HEK293 (cell line): ENCODE results near the gene CHST8.

Source experiments
- CTCF ChIP-seq: fragments of 450-650 bp; formaldehyde crosslinking; IDR thresholded peaks from 2 replicates; pipeline ENCODE4 v1.5.1; 2016; ENCODE audit warnings: missing biosample characterization, missing genetic modification characterization
- PBX3 ChIP-seq: sonication (generic); formaldehyde crosslinking; IDR thresholded peaks from 2 replicates; pipeline ENCODE4 v1.8.1; 2022; ENCODE audit warnings: mild to moderate bottlenecking, moderate library complexity, missing genetic modification reagents
- PRDM1 ChIP-seq: fragments of 450-650 bp; formaldehyde crosslinking; IDR thresholded peaks from 2 replicates; pipeline ENCODE4; 2016; ENCODE audit warnings: missing biosample characterization, missing genetic modification characterization
- PRDM10 ChIP-seq: fragments of 450-650 bp; formaldehyde crosslinking; IDR thresholded peaks from 2 replicates; pipeline ENCODE4 v1.5.1; 2016; ENCODE audit warnings: missing biosample characterization, missing genetic modification characterization
- ZBTB11 ChIP-seq: fragments of 450-650 bp; formaldehyde crosslinking; conservative IDR thresholded peaks from 2 replicates; pipeline ENCODE4 v1.5.1; 2016; ENCODE audit warnings: low read depth, missing biosample characterization, missing genetic modification characterization
- ZBTB17 ChIP-seq: fragments of 450-650 bp; formaldehyde crosslinking; IDR thresholded peaks from 2 replicates; pipeline ENCODE4 v1.5.1; 2016; ENCODE audit warnings: missing biosample characterization, missing genetic modification characterization
- ZBTB7A ChIP-seq: fragments of 450-650 bp; formaldehyde crosslinking; IDR thresholded peaks from 2 replicates; pipeline ENCODE4 v1.5.1; 2016; ENCODE audit warnings: low read depth, missing biosample characterization, missing genetic modification characterization
- ZNF169 ChIP-seq: fragments of 450-650 bp; formaldehyde crosslinking; IDR thresholded peaks from 2 replicates; pipeline ENCODE4 v1.5.1; 2016; ENCODE audit warnings: missing biosample characterization, missing genetic modification characterization
- ZNF221 ChIP-seq: fragments of 450-650 bp; formaldehyde crosslinking; IDR thresholded peaks from 2 replicates; pipeline ENCODE4 v1.5.1; 2017; ENCODE audit warnings: missing biosample characterization, missing genetic modification characterization, borderline replicate concordance
- ZNF416 ChIP-seq: fragments of 450-650 bp; formaldehyde crosslinking; IDR thresholded peaks from 2 replicates; pipeline ENCODE4 v1.5.1; 2016; ENCODE audit warnings: missing biosample characterization, missing genetic modification characterization
- ZNF433 ChIP-seq: fragments of 450-650 bp; formaldehyde crosslinking; IDR thresholded peaks from 2 replicates; pipeline ENCODE4 v1.5.1; 2016; ENCODE audit warnings: missing biosample characterization, missing genetic modification characterization, low read depth
- ZNF521 ChIP-seq: fragments of 450-650 bp; formaldehyde crosslinking; IDR thresholded peaks from 2 replicates; pipeline ENCODE4 v1.5.1; 2017; ENCODE audit warnings: missing biosample characterization, mild to moderate bottlenecking, missing genetic modification characterization
- ZNF596 ChIP-seq: fragments of 450-650 bp; IDR thresholded peaks from 2 replicates; pipeline ENCODE4 v1.5.0; 2018; ENCODE audit warnings: missing biosample characterization, mild to moderate bottlenecking, missing genetic modification characterization, moderate library complexity
- ZNF624 ChIP-seq: fragments of 450-650 bp; formaldehyde crosslinking; IDR thresholded peaks from 2 replicates; pipeline ENCODE4 v1.5.1; 2017; ENCODE audit warnings: missing biosample characterization, missing genetic modification characterization
- ZSCAN30 ChIP-seq: fragments of 450-650 bp; IDR thresholded peaks from 2 replicates; pipeline ENCODE4 v1.5.1; 2018; ENCODE audit warnings: missing biosample characterization, mild to moderate bottlenecking, missing genetic modification characterization, moderate library complexity
- TF ChIP-seq, protein P1 (sequence below): fragments of 450-650 bp; formaldehyde crosslinking; IDR thresholded peaks from 2 replicates; pipeline ENCODE4 v1.5.1; 2016; ENCODE audit warnings: missing biosample characterization, missing genetic modification characterization
- TF ChIP-seq, protein P2 (sequence below): fragments of 450-650 bp; formaldehyde crosslinking; IDR thresholded peaks from 2 replicates; pipeline ENCODE4 v1.5.1; 2016; ENCODE audit warnings: missing biosample characterization, missing genetic modification characterization, borderline replicate concordance
- TF ChIP-seq, protein P3 (sequence below): fragments of 450-650 bp; IDR thresholded peaks from 2 replicates; pipeline ENCODE4 v1.5.1; 2018; ENCODE audit warnings: missing biosample characterization, mild to moderate bottlenecking, missing genetic modification characterization

The CHST8 gene

GRCh38 chr19:33819880-33820781 lies 198.4 kb downstream of the CHST8 start (continued):
- TF ChIP-seq ZBTB11 (no peak; the same call in 1 of the 2 replicates), ZNF596 (tag by site-specific recombination) (no peak), ZNF521 (tag by site-specific recombination) (no peak), PRDM10 (tag by site-specific recombination) (peak; percentile 97), ZBTB7A (tag by site-specific recombination) (no peak), PBX3 (CRISPR knock-in tag) (peak; percentile 65; the same call in 1 of the 2 replicates), ZNF416 (0 out of 2 replicates have a peak, but pooled peaks have one; percentile 19), ZNF221 (tag by site-specific recombination) (no peak), ZNF624 (tag by site-specific recombination) (no peak), ZNF169 (tag by site-specific recombination) (no peak), ZBTB17 (peak; percentile 93), CTCF (tag by site-specific recombination) (peak; percentile 13), ZSCAN30 (0 out of 2 replicates have a peak, but pooled peaks have one; percentile 18), PRDM1 (no peak), ZNF433 (no peak)
- TF ChIP-seq, protein P1, sequence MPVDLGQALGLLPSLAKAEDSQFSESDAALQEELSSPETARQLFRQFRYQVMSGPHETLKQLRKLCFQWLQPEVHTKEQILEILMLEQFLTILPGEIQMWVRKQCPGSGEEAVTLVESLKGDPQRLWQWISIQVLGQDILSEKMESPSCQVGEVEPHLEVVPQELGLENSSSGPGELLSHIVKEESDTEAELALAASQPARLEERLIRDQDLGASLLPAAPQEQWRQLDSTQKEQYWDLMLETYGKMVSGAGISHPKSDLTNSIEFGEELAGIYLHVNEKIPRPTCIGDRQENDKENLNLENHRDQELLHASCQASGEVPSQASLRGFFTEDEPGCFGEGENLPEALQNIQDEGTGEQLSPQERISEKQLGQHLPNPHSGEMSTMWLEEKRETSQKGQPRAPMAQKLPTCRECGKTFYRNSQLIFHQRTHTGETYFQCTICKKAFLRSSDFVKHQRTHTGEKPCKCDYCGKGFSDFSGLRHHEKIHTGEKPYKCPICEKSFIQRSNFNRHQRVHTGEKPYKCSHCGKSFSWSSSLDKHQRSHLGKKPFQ, result no peak
- TF ChIP-seq, protein P2, sequence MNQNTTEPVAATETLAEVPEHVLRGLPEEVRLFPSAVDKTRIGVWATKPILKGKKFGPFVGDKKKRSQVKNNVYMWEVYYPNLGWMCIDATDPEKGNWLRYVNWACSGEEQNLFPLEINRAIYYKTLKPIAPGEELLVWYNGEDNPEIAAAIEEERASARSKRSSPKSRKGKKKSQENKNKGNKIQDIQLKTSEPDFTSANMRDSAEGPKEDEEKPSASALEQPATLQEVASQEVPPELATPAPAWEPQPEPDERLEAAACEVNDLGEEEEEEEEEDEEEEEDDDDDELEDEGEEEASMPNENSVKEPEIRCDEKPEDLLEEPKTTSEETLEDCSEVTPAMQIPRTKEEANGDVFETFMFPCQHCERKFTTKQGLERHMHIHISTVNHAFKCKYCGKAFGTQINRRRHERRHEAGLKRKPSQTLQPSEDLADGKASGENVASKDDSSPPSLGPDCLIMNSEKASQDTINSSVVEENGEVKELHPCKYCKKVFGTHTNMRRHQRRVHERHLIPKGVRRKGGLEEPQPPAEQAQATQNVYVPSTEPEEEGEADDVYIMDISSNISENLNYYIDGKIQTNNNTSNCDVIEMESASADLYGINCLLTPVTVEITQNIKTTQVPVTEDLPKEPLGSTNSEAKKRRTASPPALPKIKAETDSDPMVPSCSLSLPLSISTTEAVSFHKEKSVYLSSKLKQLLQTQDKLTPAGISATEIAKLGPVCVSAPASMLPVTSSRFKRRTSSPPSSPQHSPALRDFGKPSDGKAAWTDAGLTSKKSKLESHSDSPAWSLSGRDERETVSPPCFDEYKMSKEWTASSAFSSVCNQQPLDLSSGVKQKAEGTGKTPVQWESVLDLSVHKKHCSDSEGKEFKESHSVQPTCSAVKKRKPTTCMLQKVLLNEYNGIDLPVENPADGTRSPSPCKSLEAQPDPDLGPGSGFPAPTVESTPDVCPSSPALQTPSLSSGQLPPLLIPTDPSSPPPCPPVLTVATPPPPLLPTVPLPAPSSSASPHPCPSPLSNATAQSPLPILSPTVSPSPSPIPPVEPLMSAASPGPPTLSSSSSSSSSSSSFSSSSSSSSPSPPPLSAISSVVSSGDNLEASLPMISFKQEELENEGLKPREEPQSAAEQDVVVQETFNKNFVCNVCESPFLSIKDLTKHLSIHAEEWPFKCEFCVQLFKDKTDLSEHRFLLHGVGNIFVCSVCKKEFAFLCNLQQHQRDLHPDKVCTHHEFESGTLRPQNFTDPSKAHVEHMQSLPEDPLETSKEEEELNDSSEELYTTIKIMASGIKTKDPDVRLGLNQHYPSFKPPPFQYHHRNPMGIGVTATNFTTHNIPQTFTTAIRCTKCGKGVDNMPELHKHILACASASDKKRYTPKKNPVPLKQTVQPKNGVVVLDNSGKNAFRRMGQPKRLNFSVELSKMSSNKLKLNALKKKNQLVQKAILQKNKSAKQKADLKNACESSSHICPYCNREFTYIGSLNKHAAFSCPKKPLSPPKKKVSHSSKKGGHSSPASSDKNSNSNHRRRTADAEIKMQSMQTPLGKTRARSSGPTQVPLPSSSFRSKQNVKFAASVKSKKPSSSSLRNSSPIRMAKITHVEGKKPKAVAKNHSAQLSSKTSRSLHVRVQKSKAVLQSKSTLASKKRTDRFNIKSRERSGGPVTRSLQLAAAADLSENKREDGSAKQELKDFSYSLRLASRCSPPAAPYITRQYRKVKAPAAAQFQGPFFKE (tag by site-specific recombination), result no peak
- TF ChIP-seq, protein P3, sequence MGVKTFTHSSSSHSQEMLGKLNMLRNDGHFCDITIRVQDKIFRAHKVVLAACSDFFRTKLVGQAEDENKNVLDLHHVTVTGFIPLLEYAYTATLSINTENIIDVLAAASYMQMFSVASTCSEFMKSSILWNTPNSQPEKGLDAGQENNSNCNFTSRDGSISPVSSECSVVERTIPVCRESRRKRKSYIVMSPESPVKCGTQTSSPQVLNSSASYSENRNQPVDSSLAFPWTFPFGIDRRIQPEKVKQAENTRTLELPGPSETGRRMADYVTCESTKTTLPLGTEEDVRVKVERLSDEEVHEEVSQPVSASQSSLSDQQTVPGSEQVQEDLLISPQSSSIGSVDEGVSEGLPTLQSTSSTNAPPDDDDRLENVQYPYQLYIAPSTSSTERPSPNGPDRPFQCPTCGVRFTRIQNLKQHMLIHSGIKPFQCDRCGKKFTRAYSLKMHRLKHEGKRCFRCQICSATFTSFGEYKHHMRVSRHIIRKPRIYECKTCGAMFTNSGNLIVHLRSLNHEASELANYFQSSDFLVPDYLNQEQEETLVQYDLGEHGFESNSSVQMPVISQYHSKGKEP (tag by site-specific recombination), result no peak
